ENCODE data around the gene TSPAN1.
A peak's percentile ranks its signal among the peaks of the same experiment; 100 is the strongest.

The TSPAN1 gene

GRCh38 chr1:46184920-46185658, 10.2 kb downstream of the TSPAN1 start:
- H3K4me3 ChIP-seq (replicated peaks; ENCODE audit: low read depth, low read length) = no peak overlapping the region
- no peak for TF ChIP-seq CTCF (IDR thresholded peaks at IDR 0.05; ENCODE audit: low read depth, low read length, missing control alignments)
- DNase-seq (ENCODE audit: extremely low read depth, low read depth) = no peak

DNA sequence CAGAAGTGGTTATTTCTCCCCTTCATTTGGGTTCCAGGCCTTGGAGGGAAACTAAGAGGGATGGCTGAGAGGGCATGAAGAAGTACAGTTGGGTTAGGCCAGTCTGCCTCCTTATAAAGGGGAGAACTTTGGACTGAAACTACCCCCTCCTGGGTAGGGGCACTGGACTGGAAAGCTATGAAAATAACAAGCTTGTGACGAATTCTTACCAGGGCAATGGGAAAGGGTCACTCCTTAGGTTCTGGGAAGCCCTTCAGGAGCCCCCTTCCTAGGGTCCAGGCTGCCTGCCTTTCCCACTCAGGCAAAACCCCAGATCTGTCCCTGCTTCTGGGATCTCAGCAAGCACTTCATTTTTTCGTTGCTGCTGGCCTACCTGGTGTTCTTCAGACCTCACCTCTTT, 11.2 kb downstream of the TSPAN1 start:
- H3K4me3 ChIP-seq (replicated peaks; ENCODE audit: low read depth, low read length) = no peak overlapping the region
- DNase-seq (ENCODE audit: extremely low read depth, low read depth) = no peak
- TF ChIP-seq CTCF (IDR thresholded peaks at IDR 0.05; ENCODE audit: low read depth, low read length, missing control alignments) = no peak

DNA sequence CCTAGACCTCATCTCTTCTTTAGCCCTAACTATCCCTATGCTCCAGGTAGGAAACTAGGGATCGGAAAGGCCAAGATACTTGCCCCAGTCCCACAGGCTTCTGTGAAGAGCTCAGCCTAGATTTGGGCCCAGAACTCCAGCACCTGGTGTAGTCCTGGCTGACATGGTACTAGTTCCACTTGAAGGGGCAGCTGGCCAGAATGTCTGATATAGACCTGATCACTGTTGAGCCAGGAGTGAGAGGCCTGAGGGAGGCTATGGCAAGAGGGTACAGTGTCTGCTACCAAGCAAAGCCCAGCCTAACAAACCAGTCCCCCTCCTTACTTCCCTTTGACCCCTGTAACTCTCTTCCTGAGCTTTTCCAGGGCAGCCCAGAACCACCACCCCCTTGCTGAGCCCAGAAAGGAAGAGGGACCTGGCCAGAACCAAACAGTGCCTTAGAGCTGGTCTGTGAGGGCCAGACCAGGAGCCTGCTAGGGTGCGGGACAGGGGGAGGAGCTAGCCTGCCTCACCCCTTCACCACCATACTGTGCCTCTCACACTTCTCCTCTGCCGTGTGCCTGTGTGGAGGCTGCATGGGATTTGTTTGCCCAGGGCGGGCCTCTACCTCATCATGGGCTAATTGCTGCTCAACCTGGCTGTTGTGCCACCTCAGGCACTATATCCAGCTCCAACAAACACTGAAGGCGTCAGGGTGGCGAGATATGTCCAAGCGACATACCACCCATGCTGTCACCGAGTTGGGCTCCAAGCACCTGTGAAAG, 12.4 kb downstream of the TSPAN1 start:
- no peak overlapping the region for H3K4me3 ChIP-seq (replicated peaks; ENCODE audit: low read depth, low read length)
- DNase-seq (ENCODE audit: extremely low read depth, low read depth) = no peak
- TF ChIP-seq CTCF (IDR thresholded peaks at IDR 0.05; ENCODE audit: low read depth, low read length, missing control alignments) = no peak

DNA sequence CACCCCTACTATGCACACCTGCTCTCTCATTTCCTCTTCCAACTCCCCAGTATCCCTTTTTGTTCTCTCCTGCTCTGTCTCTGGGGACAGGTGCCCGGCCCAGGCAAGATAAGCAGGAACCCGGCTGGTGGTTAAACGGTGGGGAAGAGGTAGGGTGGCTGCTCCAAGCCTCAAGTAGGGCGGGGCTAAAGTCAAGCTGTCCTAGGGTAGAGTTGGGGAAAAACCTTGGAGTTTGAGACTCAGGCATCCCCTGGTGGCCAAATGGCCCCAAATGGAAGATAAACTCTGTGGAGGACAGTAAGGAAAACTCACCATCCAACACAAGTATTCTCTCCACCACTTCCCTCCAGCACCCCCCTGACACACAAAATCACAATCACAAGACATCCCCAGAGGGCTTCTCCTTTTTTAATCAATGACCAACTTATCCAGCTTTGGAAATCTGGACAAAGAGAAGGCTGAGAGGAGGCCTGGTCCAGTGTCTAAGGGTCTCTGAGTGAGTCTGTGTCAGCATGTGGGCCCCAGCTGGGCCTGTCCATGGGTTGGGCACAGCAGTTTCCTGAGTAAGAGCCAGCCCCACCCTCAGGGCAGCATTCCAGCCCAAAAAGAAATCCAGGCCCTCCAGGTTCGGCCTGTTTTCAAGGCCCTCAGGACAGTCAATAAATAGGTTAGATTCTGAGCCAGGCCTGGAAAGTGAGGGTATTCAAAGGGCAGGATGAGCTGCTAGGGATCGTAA, 13.6 kb downstream of the TSPAN1 start:
- DNase-seq (ENCODE audit: extremely low read depth, low read depth) = no peak
- TF ChIP-seq CTCF (IDR thresholded peaks at IDR 0.05; ENCODE audit: low read depth, low read length, missing control alignments) = peak; percentile 33
- H3K4me3 ChIP-seq (replicated peaks; ENCODE audit: low read depth, low read length) = no peak overlapping the region

- no peak for DNase-seq (ENCODE audit: extremely low read depth, low read depth)
- no peak overlapping the region for H3K4me3 ChIP-seq (replicated peaks; ENCODE audit: low read depth, low read length)
- TF ChIP-seq CTCF (IDR thresholded peaks at IDR 0.05; ENCODE audit: low read depth, low read length, missing control alignments) = no peak
Measured at GRCh38 chr1:46190539-46190938, 15.7 kb downstream of the TSPAN1 start.

- no peak for TF ChIP-seq CTCF (IDR thresholded peaks at IDR 0.05; ENCODE audit: low read depth, low read length, missing control alignments)
- no peak for DNase-seq (ENCODE audit: extremely low read depth, low read depth)
- H3K4me3 ChIP-seq (replicated peaks; ENCODE audit: low read depth, low read length) = no peak overlapping the region
Measured at GRCh38 chr1:46191033-46191701, 16.3 kb downstream of the TSPAN1 start.
